ENCODE results near the gene ZBP1.

- TF ChIP-seq PATZ1 (CRISPR knock-in tag; IDR thresholded peaks at IDR 0.05; ENCODE audit: borderline replicate concordance) (no peak), BACH2 (CRISPR knock-in tag; IDR thresholded peaks at IDR 0.05; ENCODE audit: borderline replicate concordance) (no peak), TOX (CRISPR knock-in tag; IDR thresholded peaks at IDR 0.05; ENCODE audit: borderline replicate concordance) (no peak), ZFP3 (CRISPR knock-in tag; IDR thresholded peaks at IDR 0.05) (no peak), ARNTL (CRISPR knock-in tag; IDR thresholded peaks at IDR 0.05; ENCODE audit: borderline replicate concordance, low read depth) (no peak), CREB5 (CRISPR knock-in tag; IDR thresholded peaks at IDR 0.05; ENCODE audit: low read depth) (no peak)
These were observed 44.8 kb upstream of the ZBP1 start for GRCh38 chr20:57664924-57665588.

All from SK-N-SH treated with all-trans-retinoic acid at 6 μM for 48 hours (cell line).